ENCODE measurements around the gene NES.

- TF ChIP-seq, protein P1, sequence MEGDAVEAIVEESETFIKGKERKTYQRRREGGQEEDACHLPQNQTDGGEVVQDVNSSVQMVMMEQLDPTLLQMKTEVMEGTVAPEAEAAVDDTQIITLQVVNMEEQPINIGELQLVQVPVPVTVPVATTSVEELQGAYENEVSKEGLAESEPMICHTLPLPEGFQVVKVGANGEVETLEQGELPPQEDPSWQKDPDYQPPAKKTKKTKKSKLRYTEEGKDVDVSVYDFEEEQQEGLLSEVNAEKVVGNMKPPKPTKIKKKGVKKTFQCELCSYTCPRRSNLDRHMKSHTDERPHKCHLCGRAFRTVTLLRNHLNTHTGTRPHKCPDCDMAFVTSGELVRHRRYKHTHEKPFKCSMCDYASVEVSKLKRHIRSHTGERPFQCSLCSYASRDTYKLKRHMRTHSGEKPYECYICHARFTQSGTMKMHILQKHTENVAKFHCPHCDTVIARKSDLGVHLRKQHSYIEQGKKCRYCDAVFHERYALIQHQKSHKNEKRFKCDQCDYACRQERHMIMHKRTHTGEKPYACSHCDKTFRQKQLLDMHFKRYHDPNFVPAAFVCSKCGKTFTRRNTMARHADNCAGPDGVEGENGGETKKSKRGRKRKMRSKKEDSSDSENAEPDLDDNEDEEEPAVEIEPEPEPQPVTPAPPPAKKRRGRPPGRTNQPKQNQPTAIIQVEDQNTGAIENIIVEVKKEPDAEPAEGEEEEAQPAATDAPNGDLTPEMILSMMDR (IDR thresholded peaks at IDR 0.05; ENCODE audit: low read depth, low read length) = no peak
- no peak for TF ChIP-seq POLR2A (IDR thresholded peaks at IDR 0.05; ENCODE audit: extremely low read depth, insufficient read length)
- TF ChIP-seq MAX (IDR thresholded peaks at IDR 0.05; ENCODE audit: low read depth, low read length) = no peak
- TF ChIP-seq MYC (IDR thresholded peaks at IDR 0.05; ENCODE audit: low read depth, low read length) = no peak
Measured at GRCh38 chr1:156660752-156661112, 16.5 kb downstream of the NES start.
